Globus pallidus (tissue), 1 donor: ENCODE results near the gene PDIA4.

Experiments
- DNase-seq: peaks from one replicate; pipeline ENCODE4 v3.0.0-alpha.2; 2015; ENCODE audit warnings: low spot score

The PDIA4 gene

GRCh38 chr7:148967602-148968001, 60.7 kb downstream of the PDIA4 start:
- DNase-seq: no peak

GRCh38 chr7:148967032-148967372, 61.3 kb downstream of the PDIA4 start:
- DNase-seq: no peak

GRCh38 chr7:148964483-148965267, 63.6 kb downstream of the PDIA4 start:
- no peak for DNase-seq

- peak; percentile 29 for DNase-seq
Observed at GRCh38 chr7:148963583-148964482, 64.5 kb downstream of the PDIA4 start.

- DNase-seq: peak; percentile 89
Observed at GRCh38 chr7:148962823-148963582, 65.3 kb downstream of the PDIA4 start.

GRCh38 chr7:148962440-148962822, 65.9 kb downstream of the PDIA4 start:
- DNase-seq: no peak

- no peak for DNase-seq
Observed at GRCh38 chr7:148959726-148960125, 68.6 kb downstream of the PDIA4 start.

- no peak for DNase-seq
Observed at GRCh38 chr7:148958061-148958460, 70.2 kb downstream of the PDIA4 start.

- DNase-seq: no peak
Observed at GRCh38 chr7:148954766-148955165, 73.5 kb downstream of the PDIA4 start.

- DNase-seq: no peak
Observed at GRCh38 chr7:148953676-148954075, 74.6 kb downstream of the PDIA4 start.
